Measurements from ENCODE around the gene SUGCT.

DNA sequence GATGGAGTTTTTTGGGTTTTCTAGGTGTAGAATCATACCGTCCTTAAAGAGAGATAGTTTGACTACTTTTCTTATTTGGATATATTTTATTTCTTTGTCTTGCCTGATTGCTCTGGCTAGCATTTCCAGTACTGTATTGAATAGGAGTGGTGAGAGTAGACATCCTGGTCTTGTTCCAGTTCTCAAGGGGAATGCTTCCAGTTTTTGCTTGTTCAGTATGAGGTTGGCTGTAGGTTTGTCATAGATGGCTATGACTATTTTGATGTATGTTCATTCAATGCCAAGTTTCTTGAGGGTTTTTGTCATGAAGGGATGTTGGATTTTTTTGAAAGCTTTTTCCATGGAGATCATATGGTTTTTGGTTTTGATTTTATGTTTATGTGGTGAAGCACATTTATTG lies 676.9 kb downstream of the SUGCT start:
- TF ChIP-seq, protein P1, sequence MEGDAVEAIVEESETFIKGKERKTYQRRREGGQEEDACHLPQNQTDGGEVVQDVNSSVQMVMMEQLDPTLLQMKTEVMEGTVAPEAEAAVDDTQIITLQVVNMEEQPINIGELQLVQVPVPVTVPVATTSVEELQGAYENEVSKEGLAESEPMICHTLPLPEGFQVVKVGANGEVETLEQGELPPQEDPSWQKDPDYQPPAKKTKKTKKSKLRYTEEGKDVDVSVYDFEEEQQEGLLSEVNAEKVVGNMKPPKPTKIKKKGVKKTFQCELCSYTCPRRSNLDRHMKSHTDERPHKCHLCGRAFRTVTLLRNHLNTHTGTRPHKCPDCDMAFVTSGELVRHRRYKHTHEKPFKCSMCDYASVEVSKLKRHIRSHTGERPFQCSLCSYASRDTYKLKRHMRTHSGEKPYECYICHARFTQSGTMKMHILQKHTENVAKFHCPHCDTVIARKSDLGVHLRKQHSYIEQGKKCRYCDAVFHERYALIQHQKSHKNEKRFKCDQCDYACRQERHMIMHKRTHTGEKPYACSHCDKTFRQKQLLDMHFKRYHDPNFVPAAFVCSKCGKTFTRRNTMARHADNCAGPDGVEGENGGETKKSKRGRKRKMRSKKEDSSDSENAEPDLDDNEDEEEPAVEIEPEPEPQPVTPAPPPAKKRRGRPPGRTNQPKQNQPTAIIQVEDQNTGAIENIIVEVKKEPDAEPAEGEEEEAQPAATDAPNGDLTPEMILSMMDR (IDR thresholded peaks at IDR 0.05; ENCODE audit: low read depth, low read length): no peak
- TF ChIP-seq, protein P2, sequence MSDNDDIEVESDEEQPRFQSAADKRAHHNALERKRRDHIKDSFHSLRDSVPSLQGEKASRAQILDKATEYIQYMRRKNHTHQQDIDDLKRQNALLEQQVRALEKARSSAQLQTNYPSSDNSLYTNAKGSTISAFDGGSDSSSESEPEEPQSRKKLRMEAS (IDR thresholded peaks at IDR 0.05; ENCODE audit: low read depth, low read length): no peak
- TF ChIP-seq POLR2A (IDR thresholded peaks at IDR 0.05; ENCODE audit: extremely low read depth, insufficient read length): no peak
